Cerebellar nuclear complex (tissue), 1 donor: Measurements from ENCODE around the gene PKIB.
"Not testable (repeated sequence)": the region's sequence is repeated elsewhere in the genome, so short reads cannot be mapped to it uniquely, and the experiment has no call there.

Experiments
- DNase-seq, 2 experiments: peaks; one replicate each; lab custom pipeline; 2025; lab: John Stamatoyannopoulos, UW

The PKIB gene

GRCh38 chr6:122744856-122745255 lies 134.7 kb downstream of the PKIB start:
- DNase-seq, result not testable (repeated sequence)

- no peak for DNase-seq
Measured at GRCh38 chr6:122746688-122747087, 136.5 kb downstream of the PKIB start.

DNA sequence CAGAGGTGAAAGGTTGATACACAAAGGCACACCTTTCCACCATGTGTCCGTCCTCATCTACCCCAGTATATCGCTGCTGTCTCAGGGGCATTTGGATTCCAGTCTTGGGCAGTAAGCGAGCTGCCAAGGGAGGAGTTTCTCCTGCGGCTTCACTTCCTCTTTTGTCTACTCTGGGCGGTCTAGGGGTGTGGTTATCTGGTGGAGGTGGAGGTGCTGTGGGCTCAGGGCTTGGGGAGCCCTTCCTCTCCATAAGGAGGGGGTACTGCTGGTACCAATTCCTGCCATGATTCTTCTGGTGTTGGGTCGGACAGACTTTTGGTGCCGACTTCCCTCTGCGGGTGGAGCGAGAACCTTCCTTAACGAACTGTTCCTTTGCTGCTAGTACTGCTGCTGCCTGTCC lies 137.4 kb downstream of the PKIB start:
- no peak for DNase-seq

- not testable (repeated sequence) for DNase-seq
Measured at GRCh38 chr6:122748945-122749344, 138.7 kb downstream of the PKIB start.

- no peak for DNase-seq
Measured at GRCh38 chr6:122749451-122750050, 139.3 kb downstream of the PKIB start.

GRCh38 chr6:122751326-122751725 lies 141.1 kb downstream of the PKIB start:
- DNase-seq, result no peak

GRCh38 chr6:122752459-122752858 lies 142.3 kb downstream of the PKIB start:
- no peak for DNase-seq

GRCh38 chr6:122753000-122753687 lies 142.9 kb downstream of the PKIB start:
- no peak for DNase-seq

GRCh38 chr6:122753688-122754056 lies 143.5 kb downstream of the PKIB start:
- DNase-seq, result no peak

GRCh38 chr6:122754191-122754731 lies 144.1 kb downstream of the PKIB start:
- no peak for DNase-seq

DNA sequence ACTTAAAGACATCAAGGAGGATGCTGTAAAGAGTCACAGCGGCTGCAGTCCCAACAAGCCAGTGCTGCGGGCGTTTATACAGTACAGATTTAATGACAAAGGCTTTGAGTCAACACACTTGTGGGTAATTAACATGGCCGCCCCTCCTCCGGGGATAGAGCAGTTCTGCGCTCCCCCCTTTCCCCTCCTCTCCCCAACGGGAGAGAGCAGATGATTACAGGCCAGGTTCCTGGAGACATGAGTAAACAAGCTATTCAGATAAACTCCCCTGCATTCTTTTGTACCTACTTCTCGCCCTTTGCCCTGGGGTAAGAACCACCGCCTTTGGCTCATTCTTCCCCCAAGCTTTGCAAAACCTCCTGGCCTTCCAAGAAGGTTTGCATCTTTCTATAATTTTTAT lies 145.7 kb downstream of the PKIB start:
- no peak for DNase-seq

- DNase-seq, result no peak
Measured at GRCh38 chr6:122758927-122759334, 148.7 kb downstream of the PKIB start.

DNA sequence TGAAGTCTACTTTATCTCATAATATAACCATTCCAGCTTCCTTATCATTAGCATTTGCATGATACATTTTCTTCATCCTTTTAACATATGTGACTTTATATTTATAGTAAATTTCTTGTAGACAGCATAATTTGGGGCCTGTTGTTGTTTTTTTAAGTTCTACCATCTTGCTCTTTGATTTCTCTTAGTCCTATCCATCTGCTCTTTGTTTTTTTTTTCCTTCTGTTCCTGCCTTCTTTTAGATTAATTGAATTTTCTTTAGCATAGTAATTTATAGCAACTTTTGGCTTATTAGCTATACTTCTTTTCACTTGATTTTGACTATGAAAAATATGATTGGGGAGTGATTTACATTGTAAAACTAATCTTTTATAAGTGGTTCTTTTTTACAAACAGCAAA lies 150.1 kb downstream of the PKIB start:
- DNase-seq, result no peak

- DNase-seq, result no peak
Measured at GRCh38 chr6:122766256-122766655, 156.1 kb downstream of the PKIB start.

DNA sequence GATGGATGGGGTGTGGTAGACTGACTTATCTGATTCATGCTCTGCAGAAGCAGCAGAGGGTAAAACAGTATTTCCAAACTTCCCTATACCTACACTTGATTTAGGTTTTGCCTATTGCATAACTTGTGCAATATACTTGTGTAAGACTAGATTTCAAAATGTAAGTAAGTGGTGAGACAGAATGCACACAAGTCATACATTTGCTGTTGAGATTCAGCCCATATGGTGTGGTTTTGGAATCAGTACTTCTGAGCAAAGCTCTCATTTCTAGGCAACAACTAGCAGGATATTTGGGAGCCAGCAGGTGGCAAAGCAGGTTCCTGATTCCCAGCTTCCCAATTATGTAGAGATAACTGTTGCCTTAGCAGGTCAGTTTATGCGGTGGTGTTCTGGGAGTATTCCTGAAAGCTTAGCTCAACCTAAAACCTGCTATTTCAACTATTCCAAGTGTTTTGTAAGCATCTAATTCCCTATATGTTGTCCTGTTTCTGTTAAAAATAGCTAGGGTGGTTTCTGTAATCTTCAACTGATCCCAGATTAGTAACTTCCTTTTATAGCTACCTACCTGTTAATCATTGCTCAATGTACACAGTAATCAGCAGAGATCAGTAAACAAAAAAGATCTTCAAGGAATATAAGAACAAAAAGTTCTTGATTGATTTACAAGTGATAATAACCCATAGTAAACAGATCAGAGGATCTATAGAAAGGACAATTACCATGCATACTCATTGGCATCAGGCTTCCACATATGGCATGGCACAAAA lies 160.8 kb downstream of the PKIB start:
- DNase-seq, result no peak

GRCh38 chr6:122772724-122773415 lies 162.7 kb downstream of the PKIB start:
- DNase-seq, result no peak
